HL-60 (cell line): Measurements from ENCODE around the gene PTCD1.
A peak's percentile ranks its signal among the peaks of the same experiment; 100 is the strongest.
"Not testable (repeated sequence)": the region's sequence is repeated elsewhere in the genome, so short reads cannot be mapped to it uniquely, and the experiment has no call there.

Experiments
- DNase-seq, 2 experiments: peaks; one replicate each; pipeline ENCODE4 v3.0.0-alpha.2; 2010 to 2020; ENCODE audit warnings: low read depth in 1 of 2, low spot score in 1 of 2
- H3K27ac ChIP-seq: fragments of 250-450 bp; sonication (Bioruptor Pico); replicated peaks from 2 replicates; pipeline ENCODE4 v1.5.1; 2020; ENCODE audit warnings: mild to moderate bottlenecking, moderate library complexity
- H3K27me3 ChIP-seq: fragments of 250-450 bp; sonication (Bioruptor Pico); 2 replicates; pipeline ENCODE4 v1.5.1; 2021; ENCODE audit warnings: mild to moderate bottlenecking, moderate library complexity; ENCODE audit not compliant: insufficient read depth, poor library complexity, severe bottlenecking
- H3K4me3 ChIP-seq: replicated peaks from 2 replicates; pipeline ENCODE4 v1.5.1; 2011; ENCODE audit warnings: mild to moderate bottlenecking, control low read depth, low read length; ENCODE audit not compliant: insufficient read depth
- CTCF ChIP-seq: IDR thresholded peaks from one replicate; pipeline ENCODE4 v1.5.1; 2011; ENCODE audit warnings: low read length, control low read depth, inconsistent platforms; ENCODE audit not compliant: insufficient read depth
- GABPA ChIP-seq: IDR thresholded peaks from 2 replicates; pipeline ENCODE4 v1.6.1; 2012; ENCODE audit warnings: low read depth
- POLR2AphosphoS5 ChIP-seq: IDR thresholded peaks from 2 replicates; pipeline ENCODE4 v1.6.1; 2012; ENCODE audit warnings: low read depth
- REST ChIP-seq: IDR thresholded peaks from 2 replicates; pipeline ENCODE4 v1.6.1; 2012; ENCODE audit warnings: low read depth; ENCODE audit not compliant: insufficient replicate concordance
- SPI1 ChIP-seq: IDR thresholded peaks from 2 replicates; pipeline ENCODE4 v1.6.1; 2012; ENCODE audit warnings: low read depth, mild to moderate bottlenecking, borderline replicate concordance

The PTCD1 gene

GRCh38 chr7:99420213-99420612 is 18.4 kb downstream of the PTCD1 start:
- Histone ChIP-seq H3K27me3 (no peaks in the 10 kb centered on the region), H3K4me3 (no peak overlapping the region), H3K27ac (no peak overlapping the region)
- DNase-seq: no peak
- no peak for TF ChIP-seq GABPA
- TF ChIP-seq REST: no peak
- no peak for TF ChIP-seq SPI1
- no peak for TF ChIP-seq CTCF
- no peak for TF ChIP-seq POLR2AphosphoS5

GRCh38 chr7:99419323-99420021 is 19.1 kb downstream of the PTCD1 start:
- Histone ChIP-seq H3K27ac (no peak overlapping the region), H3K27me3 (no peaks in the 10 kb centered on the region), H3K4me3 (no peak overlapping the region)
- TF ChIP-seq POLR2AphosphoS5 (0 out of 2 replicates have a peak, but pooled peaks have one; percentile 15), SPI1 (no peak)
- no peak for DNase-seq

- DNase-seq: no peak
- Histone ChIP-seq H3K4me3 (no peak overlapping the region), H3K27me3 (no peaks in the 10 kb centered on the region), H3K27ac (no peak overlapping the region)
- TF ChIP-seq SPI1 (no peak), CTCF (no peak), GABPA (no peak), POLR2AphosphoS5 (no peak)
Measured at GRCh38 chr7:99418260-99418659, 20.3 kb downstream of the PTCD1 start.

GRCh38 chr7:99415513-99416127 is 23.0 kb downstream of the PTCD1 start:
- not testable (repeated sequence) for H3K27me3 ChIP-seq, H3K4me3 ChIP-seq, H3K27ac ChIP-seq
- DNase-seq: peak in 1 of 2 experiments; percentile 69
- peak; percentile 46 for TF ChIP-seq CTCF

GRCh38 chr7:99410635-99411034 is 28.0 kb downstream of the PTCD1 start:
- H3K27ac ChIP-seq: no peak overlapping the region
- H3K4me3 ChIP-seq: no peak overlapping the region
- DNase-seq: no peak
- H3K27me3 ChIP-seq: no peaks in the 10 kb centered on the region
- no peak for TF ChIP-seq CTCF
- TF ChIP-seq POLR2AphosphoS5: no peak
- no peak for TF ChIP-seq GABPA
- TF ChIP-seq SPI1: no peak
- no peak for TF ChIP-seq REST
